Fibroblast of lung (primary cell): ENCODE data around the gene HIRA.

Source experiments
- EZH2 ChIP-seq: IDR thresholded peaks from 2 replicates; pipeline ENCODE4 v1.5.1; 2012; ENCODE audit warnings: low read length, control low read depth, mild to moderate bottlenecking; ENCODE audit errors: missing control alignments
- TF ChIP-seq, protein P1 (sequence below), 2 donors: IDR thresholded peaks in 1 of 2; conservative IDR thresholded peaks in 1 of 2; 1 replicate in 1 of 2; 2 replicates in 1 of 2; pipeline ENCODE4 v1.5.1; 2011 to 2012; ENCODE audit warnings: low read length in 2 of 2, control low read depth in 1 of 2, inconsistent platforms in 1 of 2, low read depth in 1 of 2, mild to moderate bottlenecking in 1 of 2

DNA sequence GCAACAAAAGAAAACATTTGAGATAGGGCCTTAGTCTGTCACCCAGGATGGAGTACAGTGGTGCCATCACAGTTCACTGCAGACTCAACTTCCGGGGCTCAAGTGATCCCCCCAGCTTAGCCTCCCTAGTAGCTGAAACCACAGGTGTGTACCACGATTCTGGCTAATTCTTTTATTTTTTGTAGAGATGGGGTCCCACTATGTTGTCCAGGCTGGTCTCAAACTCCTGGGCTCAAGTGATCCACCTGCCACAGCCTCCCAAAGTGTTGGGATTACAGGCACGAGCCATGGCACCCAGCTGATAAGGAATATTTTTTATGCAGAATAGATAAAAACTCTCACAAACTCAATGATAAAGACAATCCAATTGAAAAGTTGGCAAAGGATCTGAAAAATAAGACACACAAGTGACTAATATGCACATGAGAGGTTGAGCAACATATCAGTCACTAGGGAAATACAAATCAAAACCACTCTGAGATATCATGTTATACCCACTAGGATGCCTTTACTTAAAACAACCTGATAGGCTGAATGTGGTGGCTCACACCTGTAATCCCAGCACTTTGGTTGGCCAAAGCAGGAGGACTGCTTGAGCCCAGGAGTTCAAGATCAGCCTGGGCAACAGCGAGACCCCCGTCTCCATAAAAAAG lies 106.1 kb downstream of the HIRA start:
- TF ChIP-seq, protein P1, sequence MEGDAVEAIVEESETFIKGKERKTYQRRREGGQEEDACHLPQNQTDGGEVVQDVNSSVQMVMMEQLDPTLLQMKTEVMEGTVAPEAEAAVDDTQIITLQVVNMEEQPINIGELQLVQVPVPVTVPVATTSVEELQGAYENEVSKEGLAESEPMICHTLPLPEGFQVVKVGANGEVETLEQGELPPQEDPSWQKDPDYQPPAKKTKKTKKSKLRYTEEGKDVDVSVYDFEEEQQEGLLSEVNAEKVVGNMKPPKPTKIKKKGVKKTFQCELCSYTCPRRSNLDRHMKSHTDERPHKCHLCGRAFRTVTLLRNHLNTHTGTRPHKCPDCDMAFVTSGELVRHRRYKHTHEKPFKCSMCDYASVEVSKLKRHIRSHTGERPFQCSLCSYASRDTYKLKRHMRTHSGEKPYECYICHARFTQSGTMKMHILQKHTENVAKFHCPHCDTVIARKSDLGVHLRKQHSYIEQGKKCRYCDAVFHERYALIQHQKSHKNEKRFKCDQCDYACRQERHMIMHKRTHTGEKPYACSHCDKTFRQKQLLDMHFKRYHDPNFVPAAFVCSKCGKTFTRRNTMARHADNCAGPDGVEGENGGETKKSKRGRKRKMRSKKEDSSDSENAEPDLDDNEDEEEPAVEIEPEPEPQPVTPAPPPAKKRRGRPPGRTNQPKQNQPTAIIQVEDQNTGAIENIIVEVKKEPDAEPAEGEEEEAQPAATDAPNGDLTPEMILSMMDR (conservative IDR thresholded peaks at IDR 0.05 in 1 of 2, IDR thresholded peaks at IDR 0.05 in 1 of 2; ENCODE audit: low read depth in 1 of 2, low read length in 2 of 2) = no peak
- no peak for TF ChIP-seq EZH2
